CD4-positive, alpha-beta T cell treated with Interleukin-21 for 1 hour (primary cell): ENCODE data around the gene SYNJ2.

Experiments
- DNase-seq: peaks from one replicate; pipeline ENCODE4 v3.0.0-alpha.2; 2020

The SYNJ2 gene

GRCh38 chr6:158030380-158031300, 49.0 kb downstream of the SYNJ2 start:
- DNase-seq, result no peak

GRCh38 chr6:158031381-158032353, 50.0 kb downstream of the SYNJ2 start:
- peak; percentile 38 for DNase-seq

GRCh38 chr6:158032354-158032733, 50.7 kb downstream of the SYNJ2 start:
- no peak for DNase-seq

- no peak for DNase-seq
Observed at GRCh38 chr6:158033077-158033750, 51.6 kb downstream of the SYNJ2 start.

GRCh38 chr6:158033751-158034702, 52.4 kb downstream of the SYNJ2 start:
- no peak for DNase-seq

- no peak for DNase-seq
Observed at GRCh38 chr6:158036261-158036660, 54.6 kb downstream of the SYNJ2 start.

- no peak for DNase-seq
Observed at GRCh38 chr6:158037021-158037420, 55.4 kb downstream of the SYNJ2 start.

GRCh38 chr6:158037771-158038170, 56.1 kb downstream of the SYNJ2 start:
- DNase-seq, result no peak

- DNase-seq, result no peak
Observed at GRCh38 chr6:158038291-158039177, 56.9 kb downstream of the SYNJ2 start.

- DNase-seq, result no peak
Observed at GRCh38 chr6:158039178-158039557, 57.5 kb downstream of the SYNJ2 start.

GRCh38 chr6:158039571-158040050, 57.9 kb downstream of the SYNJ2 start:
- no peak for DNase-seq

- DNase-seq, result no peak
Observed at GRCh38 chr6:158040051-158040803, 58.6 kb downstream of the SYNJ2 start.

- DNase-seq, result no peak
Observed at GRCh38 chr6:158040804-158041347, 59.2 kb downstream of the SYNJ2 start.

- no peak for DNase-seq
Observed at GRCh38 chr6:158041370-158041769, 59.7 kb downstream of the SYNJ2 start.

GRCh38 chr6:158041788-158042187, 60.1 kb downstream of the SYNJ2 start:
- no peak for DNase-seq

- no peak for DNase-seq
Observed at GRCh38 chr6:158042245-158042798, 60.7 kb downstream of the SYNJ2 start.

GRCh38 chr6:158043008-158043407, 61.3 kb downstream of the SYNJ2 start:
- DNase-seq, result no peak

GRCh38 chr6:158043586-158044524, 62.2 kb downstream of the SYNJ2 start:
- no peak for DNase-seq
